NCI-H2171 treated with DMSO at 0.1 percent for 48 hours (cell line): ENCODE results near the gene FBXO34.
"Not testable (repeated sequence)": the region's sequence is repeated elsewhere in the genome, so short reads cannot be mapped to it uniquely, and the experiment has no call there.

ENCODE experiments used
- DNase-seq: peaks from one replicate; lab custom pipeline; 2025; lab: John Stamatoyannopoulos, UW

The FBXO34 gene

DNA sequence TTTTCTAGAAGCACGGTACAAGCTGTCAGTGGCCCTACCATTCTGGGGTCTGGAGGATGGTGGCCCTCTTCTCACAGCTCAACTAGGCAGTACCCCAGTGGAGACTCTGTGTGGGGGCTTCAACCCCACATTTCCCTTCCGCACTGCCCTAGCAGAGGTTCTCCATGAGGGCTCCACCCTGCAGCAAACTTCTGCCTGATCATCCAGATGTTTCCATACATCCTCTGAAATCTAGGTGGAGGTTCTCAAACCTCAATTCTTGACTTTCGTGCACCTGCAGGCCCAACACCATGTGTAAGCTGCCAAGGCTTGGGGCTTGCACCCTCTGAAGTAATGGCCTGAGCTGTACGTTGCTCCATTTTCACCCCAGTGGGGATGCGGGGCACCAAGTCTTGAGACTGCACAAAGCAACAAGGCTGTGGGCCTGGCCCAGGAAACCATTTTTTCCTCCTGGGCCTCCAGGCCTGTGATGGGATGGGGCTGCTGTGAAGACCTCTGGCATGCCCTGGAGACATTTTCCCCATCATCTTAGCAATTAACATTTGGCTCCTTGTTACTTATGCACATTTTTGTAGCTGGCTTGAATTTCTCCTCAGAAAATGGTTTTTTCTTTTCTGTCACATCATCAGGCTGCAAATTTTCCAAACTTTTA lies 41.3 kb downstream of the FBXO34 start:
- DNase-seq, result not testable (repeated sequence)

DNA sequence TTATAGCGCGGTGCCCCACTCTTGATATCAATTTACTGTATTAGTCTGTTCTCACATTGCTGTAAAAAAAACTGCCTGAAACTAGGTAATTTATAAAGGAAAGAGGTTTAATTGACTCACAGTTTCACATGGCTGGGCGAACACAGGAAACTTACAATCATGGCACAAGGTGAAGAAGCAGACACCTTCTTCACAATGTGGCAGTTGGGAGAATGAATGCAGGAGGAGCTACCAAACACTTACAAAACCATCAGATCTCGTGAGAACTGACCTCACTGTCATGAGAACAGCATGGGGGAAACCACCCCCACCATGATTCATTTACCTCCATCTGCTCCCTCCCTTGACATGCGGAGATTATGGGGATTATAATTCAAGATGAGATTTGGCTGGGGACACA lies 42.3 kb downstream of the FBXO34 start:
- DNase-seq, result no peak

DNA sequence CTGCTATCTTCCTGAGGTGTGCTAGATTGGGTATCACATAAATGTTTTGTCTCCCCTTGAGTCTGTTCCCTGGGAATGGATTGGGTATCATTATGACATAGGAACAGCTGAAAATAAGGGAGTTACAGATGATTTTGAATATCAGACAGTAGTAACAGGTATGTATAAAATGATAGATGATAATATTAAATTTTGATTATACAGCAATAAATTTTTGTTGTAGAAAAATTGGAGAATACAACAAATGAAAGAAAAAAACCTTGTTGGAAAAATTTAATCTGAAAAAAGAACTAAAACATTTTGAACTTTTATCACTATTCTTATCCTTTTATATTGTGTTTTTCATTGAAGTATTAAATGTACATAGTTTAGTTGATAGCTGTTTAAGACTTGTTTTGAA lies 43.2 kb downstream of the FBXO34 start:
- no peak for DNase-seq

DNA sequence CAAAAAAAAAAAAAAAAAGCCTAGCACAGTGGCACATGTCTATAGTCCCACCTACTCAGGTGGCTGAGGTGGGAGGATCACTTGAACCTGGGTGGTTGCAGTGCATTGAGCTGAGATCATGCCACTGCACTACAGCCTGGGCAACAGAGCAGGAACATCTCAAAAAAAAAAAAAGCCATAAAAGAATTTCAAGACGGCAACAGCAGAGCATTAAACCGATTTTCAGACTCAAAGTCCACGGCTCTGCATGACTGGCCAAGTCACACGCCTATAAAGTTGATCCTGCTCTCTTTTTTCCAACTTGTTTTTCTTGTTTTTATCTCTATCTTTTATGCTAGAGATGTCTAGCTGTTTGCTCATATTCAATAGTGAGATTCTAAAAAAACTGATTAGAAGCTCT lies 45.3 kb downstream of the FBXO34 start:
- DNase-seq, result no peak

DNA sequence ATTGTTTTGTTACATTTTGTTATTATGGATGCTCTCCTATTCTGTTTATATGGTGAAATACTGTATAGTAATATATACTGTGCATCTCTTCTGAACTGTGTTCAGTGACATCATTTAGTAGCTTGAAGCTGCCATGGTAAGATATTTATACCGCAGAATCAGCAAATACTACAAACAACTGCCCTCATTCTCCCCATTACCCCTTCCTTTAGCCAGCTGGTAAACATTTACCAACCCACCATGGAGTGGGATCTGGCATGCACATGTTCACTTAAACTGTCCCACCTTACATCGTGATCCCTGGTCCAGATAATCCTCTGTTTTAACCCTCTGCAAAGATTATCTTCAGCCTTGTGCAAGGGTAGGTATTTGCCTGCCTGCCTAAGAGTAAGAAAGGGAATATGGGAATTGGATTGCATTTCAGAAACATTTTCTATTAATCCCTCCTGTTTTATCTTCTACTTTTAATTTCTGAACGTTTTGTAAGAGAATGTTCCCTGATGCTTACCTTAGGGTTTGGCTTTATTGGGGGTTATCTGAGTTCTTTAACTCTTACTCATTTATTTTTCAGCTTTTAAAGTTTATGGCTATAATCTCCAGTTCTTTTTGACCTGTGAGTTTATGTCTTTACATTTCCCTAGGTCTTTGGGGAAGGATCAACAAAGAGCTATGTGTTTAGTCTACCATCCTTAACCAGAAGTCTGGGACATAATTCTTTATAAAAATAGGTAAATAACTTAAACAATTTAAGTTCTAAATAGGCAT lies 46.5 kb downstream of the FBXO34 start:
- no peak for DNase-seq

DNA sequence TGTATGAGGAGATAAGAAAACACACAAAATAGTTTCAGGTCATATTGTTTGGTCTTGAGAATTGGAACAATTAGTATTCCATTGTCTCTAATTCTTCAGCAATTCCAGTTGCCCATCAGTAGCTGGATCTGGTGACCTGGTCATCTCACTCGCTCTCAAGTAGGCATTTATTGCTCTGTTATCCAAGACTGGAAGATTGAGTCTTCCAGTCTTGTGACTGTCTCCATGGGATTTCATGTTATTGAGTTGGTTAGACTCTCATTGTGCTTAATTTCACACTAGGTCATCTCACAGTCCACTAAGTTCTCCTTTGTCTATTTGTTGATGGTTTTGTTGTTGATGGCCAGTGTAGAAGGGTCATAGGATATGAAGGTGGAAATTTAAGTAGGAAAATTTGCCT lies 47.5 kb downstream of the FBXO34 start:
- DNase-seq, result no peak

DNA sequence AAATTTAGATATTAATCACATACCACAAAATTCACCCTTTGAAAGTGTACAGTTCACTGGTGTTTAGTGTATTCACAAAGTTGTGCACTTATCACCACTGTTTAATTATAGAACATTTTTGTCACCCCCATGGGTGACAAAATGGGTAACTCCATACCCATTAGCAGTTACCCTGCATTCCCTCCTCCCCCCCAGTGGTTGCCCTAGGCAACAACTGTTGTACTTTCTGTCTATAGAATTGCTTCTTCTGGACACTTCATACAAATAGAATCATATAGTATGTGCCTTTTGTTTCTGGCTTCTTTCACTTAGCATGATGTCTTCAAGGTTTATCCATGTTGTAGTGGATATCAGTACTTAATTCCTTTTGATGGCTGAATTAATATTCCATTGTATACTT lies 52.7 kb downstream of the FBXO34 start:
- no peak for DNase-seq

DNA sequence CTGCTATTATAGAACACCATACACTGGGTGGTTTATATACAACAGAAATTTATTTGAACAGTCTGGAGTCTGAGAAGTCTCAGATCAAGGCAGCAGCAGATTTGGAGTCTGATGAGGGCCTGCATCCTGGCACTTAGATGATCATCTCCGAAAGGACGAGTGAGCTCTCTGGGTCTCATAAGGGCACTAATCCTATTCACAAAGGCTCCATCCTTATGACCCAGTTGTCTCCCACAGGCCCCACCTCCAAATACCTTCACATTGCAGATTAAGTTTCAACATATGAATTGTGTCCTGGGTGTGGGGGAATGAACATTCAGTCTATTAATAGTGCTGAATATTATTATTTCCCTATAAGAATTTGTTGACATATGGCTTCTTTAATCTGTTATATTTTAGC lies 53.6 kb downstream of the FBXO34 start:
- DNase-seq, result no peak

DNA sequence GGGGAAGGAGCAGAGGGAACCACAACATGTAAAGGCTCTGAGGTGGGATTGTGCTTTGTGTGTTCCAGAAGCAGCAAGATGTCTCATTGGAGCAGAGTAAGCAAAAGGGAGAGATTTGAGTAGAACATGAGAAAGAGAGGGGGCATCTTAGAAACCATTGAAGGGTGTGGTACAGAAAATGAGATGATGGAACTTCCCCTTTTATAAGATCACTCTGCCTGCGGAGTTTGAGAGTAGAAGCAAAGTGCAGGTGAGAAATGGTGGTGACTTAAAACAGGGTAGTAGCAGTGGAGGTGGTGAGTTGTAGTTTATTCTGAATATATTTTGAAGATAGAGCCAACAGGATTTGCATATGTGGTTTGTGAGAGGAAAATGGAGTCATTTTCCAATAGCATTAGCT lies 56.0 kb downstream of the FBXO34 start:
- DNase-seq, result no peak

DNA sequence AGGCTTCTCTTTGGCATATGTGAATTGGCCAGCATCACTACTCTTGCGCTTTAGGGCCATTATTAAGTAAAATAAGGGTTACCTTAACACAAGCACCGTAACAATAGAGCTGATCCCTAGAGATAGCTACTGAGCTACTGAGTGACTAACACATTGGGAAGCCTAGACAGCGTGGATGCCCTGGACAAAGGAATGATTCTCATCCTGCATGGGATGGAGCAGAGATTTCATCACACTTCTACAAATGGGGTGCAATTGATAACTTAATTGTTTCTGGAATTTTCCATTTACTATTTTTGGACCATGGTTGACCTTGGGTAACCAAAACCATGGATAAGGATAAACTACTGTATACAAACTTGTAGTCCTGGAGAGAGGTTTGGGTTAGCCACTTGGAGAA lies 57.1 kb downstream of the FBXO34 start:
- no peak for DNase-seq

DNA sequence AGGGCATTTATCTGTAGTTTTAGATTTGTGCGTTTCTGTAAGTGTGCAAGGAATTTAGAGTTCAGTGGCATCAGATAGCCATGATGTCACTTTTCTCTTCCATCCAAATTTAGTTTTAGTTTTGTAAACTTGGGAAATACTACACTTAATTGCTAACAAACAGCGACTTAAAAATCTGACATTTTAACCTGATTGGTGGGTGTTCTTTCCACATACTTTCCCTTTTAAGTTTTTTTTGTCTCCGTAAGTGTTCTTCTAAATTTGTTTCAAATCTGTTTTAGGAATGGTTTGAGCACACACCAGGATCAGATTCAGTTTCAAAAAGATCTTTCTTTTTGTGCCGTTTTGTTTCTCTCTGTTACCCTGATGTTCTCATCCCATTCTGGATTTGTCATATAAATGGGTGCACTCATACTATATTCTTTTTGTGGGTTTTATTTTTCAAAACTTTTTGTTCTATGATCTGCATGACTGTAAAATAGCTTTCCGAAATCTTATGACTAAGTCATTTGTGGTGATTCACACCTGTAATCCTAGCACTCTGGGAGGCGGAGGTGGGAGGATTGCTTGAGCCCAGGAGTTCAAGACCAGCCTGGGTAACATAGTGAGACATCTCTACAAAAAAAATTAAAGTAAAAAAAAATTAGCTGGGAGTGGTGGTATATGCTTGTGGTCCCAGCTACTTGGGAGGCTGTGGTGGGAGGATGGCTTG lies 58.9 kb downstream of the FBXO34 start:
- DNase-seq, result no peak

DNA sequence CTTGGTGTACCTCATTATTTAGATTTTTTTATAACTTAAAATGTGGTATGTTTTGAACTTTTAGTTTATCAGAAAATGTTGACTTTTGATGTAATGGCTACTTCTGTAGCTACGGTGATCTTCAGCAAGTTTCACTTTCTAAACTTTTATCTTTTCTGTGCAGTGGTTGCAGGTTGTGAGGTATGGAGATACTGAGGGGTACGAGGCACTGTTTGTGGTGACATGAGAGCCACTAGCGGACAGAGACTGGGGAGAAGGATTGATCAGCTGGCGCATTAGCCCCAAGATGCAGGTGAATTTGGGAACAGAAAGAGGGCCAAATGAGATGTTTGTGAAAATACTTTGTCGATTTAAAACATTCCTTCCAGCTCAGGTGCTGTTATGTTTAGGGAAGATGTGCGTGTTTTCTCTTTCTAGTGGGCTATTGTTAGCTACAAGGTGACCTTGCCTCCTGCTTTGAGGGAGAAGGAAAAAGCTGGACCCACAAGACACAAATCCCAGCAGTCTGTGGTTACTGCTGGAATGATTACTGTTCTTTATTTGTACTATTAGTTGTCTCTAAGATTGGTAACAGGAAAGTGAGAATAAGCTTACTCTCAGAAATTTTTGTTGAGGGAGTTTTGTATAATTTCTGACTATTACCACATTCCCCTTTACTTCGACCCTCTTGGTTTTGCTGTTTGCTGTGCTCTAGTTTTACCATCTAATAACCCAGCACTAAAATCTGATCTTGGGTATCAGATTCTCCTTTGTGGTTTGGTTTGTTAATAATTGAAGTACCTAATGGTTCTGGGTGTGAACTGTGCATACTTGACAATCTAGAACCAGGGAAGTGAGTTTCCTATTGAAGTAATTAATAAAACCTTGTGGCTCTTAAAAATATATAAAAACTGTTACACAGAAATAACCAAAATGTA lies 61.7 kb downstream of the FBXO34 start:
- DNase-seq, result peak; percentile 31

DNA sequence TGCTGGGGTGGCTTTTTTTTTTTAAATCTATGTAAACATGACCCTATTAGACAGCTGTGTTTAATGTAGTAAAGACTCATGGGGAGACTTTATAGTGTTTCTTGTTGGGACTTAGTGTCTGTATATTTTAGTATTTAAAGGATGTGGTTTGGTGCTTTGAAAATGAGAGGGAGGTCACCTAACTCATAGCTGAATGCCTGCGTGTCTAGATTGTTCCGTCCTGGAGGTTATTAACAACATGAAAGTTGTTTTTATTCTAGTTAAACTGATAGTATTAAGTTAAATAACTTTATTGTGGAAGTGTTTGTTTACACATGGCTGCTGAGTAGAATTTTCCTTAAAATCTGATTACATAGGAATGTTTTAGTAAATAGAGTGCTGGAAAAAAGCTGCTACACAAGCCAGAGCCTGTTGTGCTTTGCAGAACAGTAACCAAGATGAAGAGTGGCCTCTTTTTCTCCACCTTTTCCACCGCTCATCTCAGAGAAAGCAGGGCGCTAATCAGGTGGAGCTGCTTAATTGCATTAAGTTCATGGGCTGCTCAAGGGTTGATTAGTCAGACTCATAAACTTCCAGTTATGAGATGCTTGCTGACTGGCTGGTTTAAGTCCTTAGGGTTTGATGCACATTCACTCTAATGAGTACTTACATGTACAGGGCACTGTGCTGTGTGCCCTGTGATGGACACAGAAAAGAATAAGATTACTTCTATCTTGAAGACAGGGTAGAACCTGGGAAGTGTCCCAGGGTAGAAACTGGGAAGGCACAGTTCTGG lies 62.7 kb downstream of the FBXO34 start:
- no peak for DNase-seq

DNA sequence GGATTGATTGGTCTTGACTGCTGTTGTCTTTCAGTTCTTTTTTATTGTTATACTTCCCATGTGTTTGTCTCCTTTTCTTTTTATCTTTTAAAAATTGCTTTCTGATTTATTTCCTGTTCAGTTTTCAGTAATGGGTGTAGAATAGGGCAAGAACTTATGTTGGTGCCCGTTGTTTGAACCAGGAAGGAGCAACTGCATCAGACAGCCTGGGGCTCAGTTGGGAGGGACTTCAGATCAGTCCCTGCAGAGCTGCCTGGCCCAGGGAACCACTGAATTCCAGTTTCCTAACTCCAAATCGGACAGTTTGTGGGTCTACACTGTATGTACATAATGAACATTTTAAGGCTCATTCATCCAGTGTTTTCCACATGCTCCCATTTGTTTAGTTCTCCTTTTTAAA lies 64.9 kb downstream of the FBXO34 start:
- DNase-seq, result no peak

DNA sequence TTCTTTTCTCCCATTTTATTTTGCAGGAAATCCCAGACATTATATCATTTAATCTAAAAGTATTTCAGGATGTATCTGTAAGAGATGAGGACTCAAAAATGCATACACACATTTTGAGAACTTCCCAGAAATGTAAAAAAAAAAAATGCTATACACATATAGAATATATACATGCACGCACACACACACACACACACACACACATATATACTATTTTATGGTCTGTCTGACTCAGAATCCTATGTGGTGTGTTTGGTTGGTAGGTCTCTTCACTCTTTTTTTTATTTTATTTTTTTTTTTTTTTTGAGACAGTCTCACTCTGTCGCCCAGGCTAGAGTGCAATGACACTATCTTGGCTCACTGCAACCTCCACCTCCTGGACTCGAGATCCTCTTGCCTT lies 65.5 kb downstream of the FBXO34 start:
- DNase-seq, result no peak

DNA sequence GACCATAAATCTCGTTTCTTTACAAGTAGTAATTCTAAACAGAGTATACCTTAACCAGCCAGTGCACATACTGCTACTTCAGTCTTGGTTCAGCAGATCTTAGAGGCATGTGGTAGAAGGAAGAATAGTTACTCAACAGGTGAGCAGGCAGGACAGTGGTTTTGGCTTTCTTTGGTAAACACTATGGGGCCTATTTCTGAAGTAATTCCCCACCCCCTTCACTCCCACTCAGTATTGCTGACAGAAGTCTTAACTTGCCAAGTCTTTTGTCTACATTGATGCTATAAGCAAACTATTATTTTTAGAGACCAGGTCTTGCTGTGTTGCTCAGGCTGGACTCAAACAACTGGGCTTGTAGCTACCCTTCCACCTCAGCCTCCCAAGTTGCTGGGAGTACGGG lies 68.5 kb downstream of the FBXO34 start:
- DNase-seq, result no peak

DNA sequence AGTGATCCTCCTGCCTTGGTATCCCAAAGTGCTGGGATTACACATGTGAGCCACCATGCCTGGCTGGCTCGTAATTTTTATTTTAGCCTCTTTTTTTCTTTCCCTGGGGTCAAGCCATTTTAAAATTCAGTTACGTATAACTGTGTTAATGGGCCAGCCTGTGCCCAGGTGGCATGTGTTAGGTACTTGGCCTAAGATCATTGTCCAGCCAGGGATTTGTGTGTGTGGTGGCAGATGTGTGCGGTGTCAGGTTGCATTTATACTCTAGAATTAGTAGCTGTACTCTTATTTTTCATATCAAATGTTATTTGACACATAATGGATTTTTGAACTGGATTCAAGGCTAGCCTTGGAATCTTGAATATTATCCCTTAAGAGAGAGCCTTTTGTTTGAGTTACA lies 69.3 kb downstream of the FBXO34 start:
- peak; percentile 65 for DNase-seq

DNA sequence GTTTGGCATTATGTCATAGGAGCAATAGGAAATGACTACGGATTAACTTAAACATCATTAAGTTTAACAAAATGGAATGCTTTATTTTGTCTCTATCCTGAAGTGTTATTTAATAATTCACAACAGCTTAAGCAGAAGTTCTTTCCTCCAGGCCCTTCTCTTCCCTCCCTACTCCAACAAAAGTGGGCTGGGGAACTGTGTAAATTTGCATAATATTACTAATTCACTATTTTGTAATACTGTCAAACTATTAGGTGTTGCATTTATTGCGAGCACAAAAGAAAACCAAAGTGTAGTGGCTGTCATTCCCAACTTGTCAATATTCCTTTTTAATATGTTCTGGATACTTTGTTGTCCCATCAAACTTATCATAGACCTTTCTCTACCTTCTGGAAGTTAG lies 70.6 kb downstream of the FBXO34 start:
- DNase-seq, result no peak

DNA sequence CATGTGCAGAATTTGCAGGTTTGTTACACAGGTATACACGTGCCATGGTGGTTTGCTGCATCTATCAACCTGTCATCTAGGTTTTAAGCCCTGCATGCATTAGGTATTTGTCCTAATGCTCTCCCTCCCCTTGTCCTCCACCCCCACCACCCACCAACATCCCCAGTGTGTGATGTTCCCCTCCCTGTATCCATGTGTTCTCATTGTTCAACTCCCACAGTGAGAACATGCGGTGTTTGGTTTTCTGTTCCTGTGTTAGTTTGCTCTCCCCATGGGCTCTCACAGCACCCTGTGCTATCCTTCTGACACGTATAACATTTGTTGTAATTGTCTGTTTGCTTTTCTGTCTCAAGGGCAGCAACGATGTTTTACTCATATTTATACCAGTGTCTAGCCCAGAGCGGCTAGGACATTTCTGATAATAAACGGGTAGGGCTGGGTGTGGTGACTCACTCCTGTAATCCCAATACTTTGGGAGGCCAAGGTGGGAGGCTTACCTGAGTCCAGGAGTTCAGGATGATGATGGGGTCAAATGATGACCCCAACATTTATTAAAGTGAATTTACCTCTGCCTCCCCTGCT lies 73.5 kb downstream of the FBXO34 start:
- DNase-seq, result not testable (repeated sequence)

DNA sequence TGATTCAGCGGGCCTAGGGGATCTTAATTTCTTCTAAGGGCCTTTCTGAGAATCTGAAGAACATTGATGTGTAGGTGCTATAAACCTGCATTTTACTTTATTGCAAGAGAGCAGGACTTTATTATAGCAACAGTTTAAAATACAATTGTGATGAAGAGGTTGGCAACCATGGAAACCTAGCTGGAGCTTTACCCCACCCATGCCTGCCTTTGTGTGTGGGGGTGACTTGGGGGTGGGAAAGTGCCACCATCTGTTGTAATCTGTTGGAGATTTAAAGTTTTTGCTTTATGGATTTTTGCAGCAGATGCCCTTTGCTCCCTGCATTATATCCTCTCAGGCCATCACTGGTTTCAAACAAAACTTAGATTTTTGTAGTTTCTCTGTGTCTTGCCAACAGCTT lies 75.8 kb downstream of the FBXO34 start:
- DNase-seq, result peak; percentile 6

DNA sequence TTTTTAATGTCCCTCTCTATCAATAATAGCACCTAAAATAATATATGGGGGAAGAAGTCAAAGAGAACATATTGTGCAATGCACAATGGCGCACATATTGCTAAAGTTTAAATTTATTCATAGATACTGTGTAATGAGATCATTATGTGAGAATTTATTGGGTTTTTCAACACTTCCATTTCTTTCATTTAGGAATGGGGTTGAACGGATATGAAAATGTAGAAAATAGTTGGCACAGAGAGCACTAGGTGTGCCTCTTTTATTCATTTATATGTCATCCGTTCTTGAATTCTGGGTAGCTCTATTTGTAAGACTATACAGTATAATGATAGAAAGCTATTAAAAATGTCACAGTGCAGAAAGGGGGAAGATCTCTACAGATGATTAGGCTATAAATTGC lies 76.5 kb downstream of the FBXO34 start:
- DNase-seq, result no peak
